Nephron progenitor cell (in vitro differentiated cells): ENCODE data around the gene DSPP.

Experiments used
- DNase-seq: peaks from one replicate; pipeline ENCODE4 v3.0.0; 2021
- H3K27ac Mint-ChIP-seq: 2 replicates; pipeline ENCODE4 v1.8.0; 2021; ENCODE audit warnings: mild to moderate bottlenecking, moderate library complexity, mixed read lengths
- H3K27me3 Mint-ChIP-seq: 2 replicates; pipeline ENCODE4 v1.8.0; 2021; ENCODE audit warnings: mild to moderate bottlenecking, low read depth, mixed read lengths; ENCODE audit not compliant: poor library complexity
- H3K36me3 Mint-ChIP-seq: 2 replicates; pipeline ENCODE4 v1.8.0; 2021; ENCODE audit warnings: low read depth, mixed read lengths
- H3K4me1 Mint-ChIP-seq: 2 replicates; pipeline ENCODE4 v1.8.0; 2021; ENCODE audit warnings: mixed read lengths
- H3K4me3 Mint-ChIP-seq: 2 replicates; pipeline ENCODE4 v1.8.0; 2021; ENCODE audit warnings: mild to moderate bottlenecking, moderate library complexity, mixed read lengths
- H3K9me3 Mint-ChIP-seq: 2 replicates; pipeline ENCODE4 v1.8.0; 2021; ENCODE audit warnings: mild to moderate bottlenecking, moderate library complexity, mixed read lengths
- CTCF ChIP-seq: fragments of 200-600 bp; sonication (generic); IDR thresholded peaks from 2 replicates; pipeline ENCODE4 v1.5.0; 2021; ENCODE audit warnings: antibody characterized with exemption

DSPP gene

GRCh38 chr4:87580057-87580456 lies 28.3 kb upstream of the DSPP start:
- Mint-ChIP-seq H3K27me3 (peaks cover 3% of the 10 kb centered on the region), H3K27ac (no peak overlapping the region), H3K36me3 (no peaks in the 10 kb centered on the region), H3K4me3 (no peak overlapping the region), H3K4me1 (peaks cover 8% of the 10 kb centered on the region), H3K9me3 (no peaks in the 10 kb centered on the region)
- no peak for TF ChIP-seq CTCF
- DNase-seq = peak; percentile 2

- Mint-ChIP-seq H3K9me3 (peaks cover 4% of the 10 kb centered on the region), H3K36me3 (no peaks in the 10 kb centered on the region), H3K4me3 (no peak overlapping the region), H3K27me3 (peaks cover 6% of the 10 kb centered on the region), H3K4me1 (peaks cover 8% of the 10 kb centered on the region), H3K27ac (no peak overlapping the region)
- no peak for DNase-seq
- no peak for TF ChIP-seq CTCF
Observed at GRCh38 chr4:87584222-87584908, 24.0 kb upstream of the DSPP start.

- H3K27me3 Mint-ChIP-seq = peaks cover 6% of the 10 kb centered on the region
- DNase-seq = no peak
- no peaks in the 10 kb centered on the region for H3K36me3 Mint-ChIP-seq
- H3K4me1 Mint-ChIP-seq = no peaks in the 10 kb centered on the region
- no peak for TF ChIP-seq CTCF
- peaks cover 4% of the 10 kb centered on the region for H3K9me3 Mint-ChIP-seq
- H3K4me3 Mint-ChIP-seq = no peak overlapping the region
- H3K27ac Mint-ChIP-seq = no peak overlapping the region
Observed at GRCh38 chr4:87589531-87589930, 18.8 kb upstream of the DSPP start.

- H3K27me3 Mint-ChIP-seq = peaks cover 5% of the 10 kb centered on the region
- no peaks in the 10 kb centered on the region for H3K36me3 Mint-ChIP-seq
Observed at GRCh38 chr4:87592124-87592523, 16.2 kb upstream of the DSPP start.

GRCh38 chr4:87601361-87601760 lies 7.0 kb upstream of the DSPP start:
- no peak for TF ChIP-seq CTCF

More at GRCh38 chr4:87592124-87592523, 16.2 kb upstream of the DSPP start:
- no peak overlapping the region for H3K4me3 Mint-ChIP-seq
- no peak overlapping the region for H3K27ac Mint-ChIP-seq
- no peak for DNase-seq
- H3K4me1 Mint-ChIP-seq = no peaks in the 10 kb centered on the region
- TF ChIP-seq CTCF = no peak
- H3K9me3 Mint-ChIP-seq = peaks cover 11% of the 10 kb centered on the region

GRCh38 chr4:87614292-87614890 lies 6.1 kb downstream of the DSPP start:
- DNase-seq = no peak
- no peaks in the 10 kb centered on the region for H3K9me3 Mint-ChIP-seq
- TF ChIP-seq CTCF = no peak
- no peaks in the 10 kb centered on the region for H3K36me3 Mint-ChIP-seq
- no peak overlapping the region for H3K27ac Mint-ChIP-seq
- no peaks in the 10 kb centered on the region for H3K4me1 Mint-ChIP-seq
- H3K4me3 Mint-ChIP-seq = no peak overlapping the region
- H3K27me3 Mint-ChIP-seq = peaks cover 3% of the 10 kb centered on the region

More at GRCh38 chr4:87601361-87601760, 7.0 kb upstream of the DSPP start:
- H3K27ac Mint-ChIP-seq = no peak overlapping the region
- H3K4me3 Mint-ChIP-seq = no peak overlapping the region
- H3K9me3 Mint-ChIP-seq = peaks cover 28% of the 10 kb centered on the region
- DNase-seq = no peak
- H3K4me1 Mint-ChIP-seq = no peaks in the 10 kb centered on the region
- no peaks in the 10 kb centered on the region for H3K36me3 Mint-ChIP-seq
- no peaks in the 10 kb centered on the region for H3K27me3 Mint-ChIP-seq
